ENCODE data around the gene CDKAL1. TPM values are rescaled to one million over a fixed set of nuclear protein-coding genes. Genes with fewer than 3 reads are reported as not detected.
"Not testable (repeated sequence)": the region's sequence is repeated elsewhere in the genome, so short reads cannot be mapped to it uniquely, and the experiment has no call there.

Gene CDKAL1
- total RNA-seq, 1 donor from 2014 or later = 34.3 TPM

GRCh38 chr6:20640181-20640580 is 105.9 kb downstream of the CDKAL1 start:
- DNase-seq (ENCODE audit: low spot score, unreplicated experiment) = no peak
- H3K9me3 Mint-ChIP-seq (ENCODE audit: low read depth) = peaks cover 8% of the 10 kb centered on the region
- H3K27me3 Mint-ChIP-seq = no peaks in the 10 kb centered on the region
- H3K36me3 Mint-ChIP-seq (ENCODE audit: insufficient read depth) = peaks cover 11% of the 10 kb centered on the region
- no peak for TF ChIP-seq CTCF (IDR thresholded peaks at IDR 0.05; ENCODE audit: unreplicated experiment)
- no peak overlapping the region for H3K4me3 Mint-ChIP-seq (ENCODE audit: low read depth)
- peaks cover 8% of the 10 kb centered on the region for H3K4me1 Mint-ChIP-seq (ENCODE audit: low read depth)
- H3K27ac Mint-ChIP-seq = no peak overlapping the region

GRCh38 chr6:20642441-20642840 is 108.2 kb downstream of the CDKAL1 start:
- Mint-ChIP-seq H3K4me3 (ENCODE audit: low read depth) (no peak overlapping the region), H3K9me3 (ENCODE audit: low read depth) (peaks cover 8% of the 10 kb centered on the region), H3K27me3 (no peaks in the 10 kb centered on the region), H3K27ac (no peak overlapping the region), H3K36me3 (ENCODE audit: insufficient read depth) (peaks cover 7% of the 10 kb centered on the region), H3K4me1 (ENCODE audit: low read depth) (peaks cover 8% of the 10 kb centered on the region)
- no peak for TF ChIP-seq CTCF (IDR thresholded peaks at IDR 0.05; ENCODE audit: unreplicated experiment)
- DNase-seq (ENCODE audit: low spot score, unreplicated experiment) = no peak

- Mint-ChIP-seq H3K36me3 (ENCODE audit: insufficient read depth) (peaks cover 9% of the 10 kb centered on the region), H3K4me3 (ENCODE audit: low read depth) (no peak overlapping the region), H3K27ac (no peak overlapping the region), H3K27me3 (no peaks in the 10 kb centered on the region), H3K4me1 (ENCODE audit: low read depth) (peaks cover 8% of the 10 kb centered on the region), H3K9me3 (ENCODE audit: low read depth) (peaks cover 5% of the 10 kb centered on the region)
- DNase-seq (ENCODE audit: low spot score, unreplicated experiment) = no peak
- TF ChIP-seq CTCF (IDR thresholded peaks at IDR 0.05; ENCODE audit: unreplicated experiment) = no peak
Measured at GRCh38 chr6:20644667-20645370, 110.6 kb downstream of the CDKAL1 start.

GRCh38 chr6:20645572-20645971 is 111.3 kb downstream of the CDKAL1 start:
- H3K36me3 Mint-ChIP-seq (ENCODE audit: insufficient read depth) = peaks cover 10% of the 10 kb centered on the region
- not testable (repeated sequence) for H3K9me3 Mint-ChIP-seq (ENCODE audit: low read depth); H3K4me3 Mint-ChIP-seq (ENCODE audit: low read depth)

GRCh38 chr6:20647585-20647984 is 113.3 kb downstream of the CDKAL1 start:
- Mint-ChIP-seq H3K36me3 (ENCODE audit: insufficient read depth) (peaks cover 13% of the 10 kb centered on the region), H3K27me3 (no peaks in the 10 kb centered on the region), H3K27ac (peak overlapping the region; percentile 19), H3K9me3 (ENCODE audit: low read depth) (peaks cover 3% of the 10 kb centered on the region), H3K4me1 (ENCODE audit: low read depth) (peaks cover 7% of the 10 kb centered on the region), H3K4me3 (ENCODE audit: low read depth) (no peak overlapping the region)
- no peak for DNase-seq (ENCODE audit: low spot score, unreplicated experiment)
- TF ChIP-seq CTCF (IDR thresholded peaks at IDR 0.05; ENCODE audit: unreplicated experiment) = no peak

More at GRCh38 chr6:20645572-20645971, 111.3 kb downstream of the CDKAL1 start:
- H3K27me3 Mint-ChIP-seq; H3K4me1 Mint-ChIP-seq (ENCODE audit: low read depth); H3K27ac Mint-ChIP-seq; DNase-seq (ENCODE audit: low spot score, unreplicated experiment): not testable (repeated sequence)

- H3K27ac Mint-ChIP-seq; H3K27me3 Mint-ChIP-seq; H3K4me3 Mint-ChIP-seq (ENCODE audit: low read depth); DNase-seq (ENCODE audit: low spot score, unreplicated experiment); H3K9me3 Mint-ChIP-seq (ENCODE audit: low read depth): not testable (repeated sequence)
- Mint-ChIP-seq H3K36me3 (ENCODE audit: insufficient read depth) (peaks cover 22% of the 10 kb centered on the region), H3K4me1 (ENCODE audit: low read depth) (peaks cover 11% of the 10 kb centered on the region)
Measured at GRCh38 chr6:20649696-20650470, 115.6 kb downstream of the CDKAL1 start.

Data from progenitor cell of endocrine pancreas (in vitro differentiated cells).